Measurements from ENCODE around the gene HVCN1.

DNA sequence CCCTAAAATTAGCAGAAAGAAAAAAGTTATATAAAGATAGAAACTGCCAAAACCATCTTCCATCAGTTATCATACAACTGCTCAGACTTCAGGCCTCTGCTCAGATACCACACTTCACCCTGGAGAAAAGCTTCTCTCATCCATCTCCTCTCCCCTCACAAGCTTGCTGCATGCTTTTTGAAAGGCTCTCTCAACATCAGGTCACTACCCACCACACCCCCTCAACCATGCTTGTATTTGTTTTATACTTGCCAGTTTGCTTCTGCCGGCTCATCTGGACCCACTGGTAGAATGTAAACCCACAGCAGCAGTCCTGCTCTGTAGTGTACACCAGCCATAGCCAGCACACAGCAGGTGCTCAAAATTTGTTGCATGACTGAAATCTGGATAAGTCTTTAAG lies 45.0 kb upstream of the HVCN1 start:
- TF ChIP-seq EZH2 (IDR thresholded peaks at IDR 0.05; ENCODE audit: low read length, unreplicated experiment) (no peak), EZH2phosphoT487 (IDR thresholded peaks at IDR 0.05; ENCODE audit: borderline replicate concordance, low read length) (no peak)
- TF ChIP-seq, protein P1, sequence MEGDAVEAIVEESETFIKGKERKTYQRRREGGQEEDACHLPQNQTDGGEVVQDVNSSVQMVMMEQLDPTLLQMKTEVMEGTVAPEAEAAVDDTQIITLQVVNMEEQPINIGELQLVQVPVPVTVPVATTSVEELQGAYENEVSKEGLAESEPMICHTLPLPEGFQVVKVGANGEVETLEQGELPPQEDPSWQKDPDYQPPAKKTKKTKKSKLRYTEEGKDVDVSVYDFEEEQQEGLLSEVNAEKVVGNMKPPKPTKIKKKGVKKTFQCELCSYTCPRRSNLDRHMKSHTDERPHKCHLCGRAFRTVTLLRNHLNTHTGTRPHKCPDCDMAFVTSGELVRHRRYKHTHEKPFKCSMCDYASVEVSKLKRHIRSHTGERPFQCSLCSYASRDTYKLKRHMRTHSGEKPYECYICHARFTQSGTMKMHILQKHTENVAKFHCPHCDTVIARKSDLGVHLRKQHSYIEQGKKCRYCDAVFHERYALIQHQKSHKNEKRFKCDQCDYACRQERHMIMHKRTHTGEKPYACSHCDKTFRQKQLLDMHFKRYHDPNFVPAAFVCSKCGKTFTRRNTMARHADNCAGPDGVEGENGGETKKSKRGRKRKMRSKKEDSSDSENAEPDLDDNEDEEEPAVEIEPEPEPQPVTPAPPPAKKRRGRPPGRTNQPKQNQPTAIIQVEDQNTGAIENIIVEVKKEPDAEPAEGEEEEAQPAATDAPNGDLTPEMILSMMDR (conservative IDR thresholded peaks at IDR 0.05; ENCODE audit: low read depth, low read length) = no peak
